Mucosa of descending colon (tissue), 3 donors: ENCODE measurements around the gene PBX1. TPM values are rescaled to one million over a fixed set of nuclear protein-coding genes. Genes with fewer than 3 reads are reported as not detected.

Experiments
- ATAC-seq: fragments of 200-7000 bp; cut with Tn5 transposase; one replicate; pipeline ENCODE4 v1.9.1; 2020; ENCODE audit warnings: mild to moderate bottlenecking, moderate library complexity
- DNase-seq, 3 donors: peaks; one replicate each; pipeline ENCODE4 v3.0.0-alpha.2; 2020
- H3K36me3 ChIP-seq: fragments of 200-600 bp; one replicate; pipeline ENCODE4 v1.8.0; 2021; ENCODE audit warnings: low read depth, mild to moderate bottlenecking
- H3K4me1 ChIP-seq: fragments of 200-600 bp; one replicate; pipeline ENCODE4 v1.8.0; 2021; ENCODE audit warnings: low read depth, mild to moderate bottlenecking
- H3K4me3 ChIP-seq: fragments of 200-600 bp; one replicate; pipeline ENCODE4 v1.8.0; 2021; ENCODE audit warnings: mild to moderate bottlenecking
- H3K9me3 ChIP-seq: fragments of 200-600 bp; one replicate; pipeline ENCODE4 v1.8.0; 2021; ENCODE audit warnings: mild to moderate bottlenecking
- intact Hi-C, 2 donors: fragments of 100-400 bp; cut with DNase I in 1 of 2; cut with micrococcal nuclease in 1 of 2; formaldehyde crosslinking; loops; one replicate each; pipeline versions ENCODE4 v1.11.0 to v1.11.1; 2022; cut with DNase I, micrococcal nuclease
- total RNA-seq, 3 donors: library from RNA; stranded (reverse); fragmentation: NEBNext Ultra II Directional in 2 of 3; extraction: Animal tissue kit (Norgen Biotek cat#: 25700) in 2 of 3; gene quantifications; one replicate each; pipeline versions ENCODE4 v1.2.1 to v1.2.4, GENCODE V29; 2021 to 2023
- TF ChIP-seq, protein P1 (sequence below): fragments of 200-600 bp; IDR thresholded peaks from one replicate; pipeline ENCODE4 v1.8.0; 2022; ENCODE audit warnings: antibody characterized with exemption, mild to moderate bottlenecking
- donor health status: DM: no; HTN: no; CAD: no; lungs with moderate emphysema.
- donor health status: DM: no; HTN: no; CAD: no.
- donor health status: DM: no; HTN: yes; CAD: no.

PBX1 gene
- total RNA-seq, 3 donors from 2014 or later, result 52.6 to 182 (median 82.8) TPM

GRCh38 chr1:164759979-164760469 lies 201.0 kb downstream of the PBX1 start:
- TF ChIP-seq, protein P1, sequence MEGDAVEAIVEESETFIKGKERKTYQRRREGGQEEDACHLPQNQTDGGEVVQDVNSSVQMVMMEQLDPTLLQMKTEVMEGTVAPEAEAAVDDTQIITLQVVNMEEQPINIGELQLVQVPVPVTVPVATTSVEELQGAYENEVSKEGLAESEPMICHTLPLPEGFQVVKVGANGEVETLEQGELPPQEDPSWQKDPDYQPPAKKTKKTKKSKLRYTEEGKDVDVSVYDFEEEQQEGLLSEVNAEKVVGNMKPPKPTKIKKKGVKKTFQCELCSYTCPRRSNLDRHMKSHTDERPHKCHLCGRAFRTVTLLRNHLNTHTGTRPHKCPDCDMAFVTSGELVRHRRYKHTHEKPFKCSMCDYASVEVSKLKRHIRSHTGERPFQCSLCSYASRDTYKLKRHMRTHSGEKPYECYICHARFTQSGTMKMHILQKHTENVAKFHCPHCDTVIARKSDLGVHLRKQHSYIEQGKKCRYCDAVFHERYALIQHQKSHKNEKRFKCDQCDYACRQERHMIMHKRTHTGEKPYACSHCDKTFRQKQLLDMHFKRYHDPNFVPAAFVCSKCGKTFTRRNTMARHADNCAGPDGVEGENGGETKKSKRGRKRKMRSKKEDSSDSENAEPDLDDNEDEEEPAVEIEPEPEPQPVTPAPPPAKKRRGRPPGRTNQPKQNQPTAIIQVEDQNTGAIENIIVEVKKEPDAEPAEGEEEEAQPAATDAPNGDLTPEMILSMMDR, result no peak
- intact Hi-C loops, result no loop called here
- DNase-seq (no peak), ATAC-seq (peak; percentile 26)
- H3K4me3 ChIP-seq, result no peak overlapping the region
- no peaks in the 10 kb centered on the region for H3K36me3 ChIP-seq
- peaks cover 2% of the 10 kb centered on the region for H3K4me1 ChIP-seq
- H3K9me3 ChIP-seq, result no peaks in the 10 kb centered on the region

- TF ChIP-seq, protein P1, result no peak
- no peaks in the 10 kb centered on the region for H3K36me3 ChIP-seq
- no peak overlapping the region for H3K4me3 ChIP-seq
- no peak for ATAC-seq
- no peak for DNase-seq
- H3K4me1 ChIP-seq, result peaks cover 2% of the 10 kb centered on the region
- H3K9me3 ChIP-seq, result no peaks in the 10 kb centered on the region
- intact Hi-C loops, result no loop called here
Measured at GRCh38 chr1:164760569-164760968, 201.6 kb downstream of the PBX1 start.

- Histone ChIP-seq H3K36me3 (no peaks in the 10 kb centered on the region), H3K4me1 (peaks cover 2% of the 10 kb centered on the region), H3K4me3 (no peak overlapping the region), H3K9me3 (no peaks in the 10 kb centered on the region)
- ATAC-seq (no peak), DNase-seq (no peak)
- intact Hi-C loops, result no loop called here
- TF ChIP-seq, protein P1, result no peak
Measured at GRCh38 chr1:164761009-164761408, 202.0 kb downstream of the PBX1 start.

- H3K4me1 ChIP-seq, result peaks cover 8% of the 10 kb centered on the region
- TF ChIP-seq, protein P1, result no peak
Measured at GRCh38 chr1:164763098-164763497, 204.1 kb downstream of the PBX1 start.

GRCh38 chr1:164764333-164764732 lies 205.3 kb downstream of the PBX1 start:
- TF ChIP-seq, protein P1, result no peak
- DNase-seq (no peak), ATAC-seq (no peak)
- Histone ChIP-seq H3K4me3 (no peak overlapping the region), H3K36me3 (no peaks in the 10 kb centered on the region), H3K9me3 (no peaks in the 10 kb centered on the region), H3K4me1 (peaks cover 8% of the 10 kb centered on the region)
- intact Hi-C loops, result no loop called here

More at GRCh38 chr1:164763098-164763497, 204.1 kb downstream of the PBX1 start:
- intact Hi-C loops, result no loop called here
- ATAC-seq (no peak), DNase-seq (no peak)
- Histone ChIP-seq H3K9me3 (no peaks in the 10 kb centered on the region), H3K36me3 (no peaks in the 10 kb centered on the region), H3K4me3 (no peak overlapping the region)

DNA sequence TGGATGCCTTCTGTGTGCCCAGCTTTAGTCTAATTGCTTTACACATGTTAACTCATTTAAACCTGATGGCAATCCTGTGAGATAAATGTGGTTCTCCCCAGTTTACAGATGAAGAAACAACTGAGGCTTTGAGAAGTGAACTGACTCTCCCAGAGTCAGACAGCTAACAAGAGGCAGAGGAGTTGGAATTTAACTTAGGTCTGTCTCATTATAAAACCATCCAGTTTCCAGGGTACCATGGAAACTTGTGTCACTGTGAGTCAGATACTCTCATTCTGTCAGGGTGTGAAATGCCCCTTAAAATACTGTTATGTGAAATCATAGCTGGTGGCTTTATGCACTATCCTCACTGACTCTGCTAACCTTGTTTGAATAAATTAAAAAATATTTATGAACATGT lies 206.6 kb downstream of the PBX1 start:
- TF ChIP-seq, protein P1, result no peak
- peaks cover 8% of the 10 kb centered on the region for H3K4me1 ChIP-seq

More for the DNA sequence above, 206.6 kb downstream of the PBX1 start:
- intact Hi-C loops, result no loop called here
- DNase-seq, result no peak
- no peak overlapping the region for H3K4me3 ChIP-seq
- H3K36me3 ChIP-seq, result no peaks in the 10 kb centered on the region
- no peaks in the 10 kb centered on the region for H3K9me3 ChIP-seq
- ATAC-seq, result no peak
